Measurements from ENCODE around the gene PBRM1. TPM values are rescaled to one million over a fixed set of nuclear protein-coding genes. Genes with fewer than 3 reads are reported as not detected.

PBRM1 gene
- total RNA-seq, 6 experiments from 2014 or later = 44.1 to 64.2 (median 56.0) TPM

DNA sequence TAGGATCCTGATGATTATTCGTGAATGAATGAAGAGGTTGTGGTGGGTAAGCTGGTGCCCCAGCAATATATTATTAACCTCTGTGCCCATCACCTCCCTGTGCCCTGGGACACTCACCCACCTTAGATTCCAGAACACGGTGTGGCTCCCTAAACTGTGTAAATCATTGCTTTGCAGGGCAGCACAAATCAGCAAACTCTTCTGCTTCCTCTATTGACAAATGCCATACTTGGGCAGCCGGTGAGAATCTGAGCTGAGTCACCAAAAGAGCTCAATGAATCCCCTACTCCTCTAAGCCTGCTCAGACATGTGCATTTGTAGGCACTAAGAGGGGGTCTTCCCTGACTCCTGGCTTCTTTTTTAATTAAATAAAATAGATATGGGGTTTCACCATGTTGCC lies 133.6 kb downstream of the PBRM1 start:
- TF ChIP-seq, protein P1, sequence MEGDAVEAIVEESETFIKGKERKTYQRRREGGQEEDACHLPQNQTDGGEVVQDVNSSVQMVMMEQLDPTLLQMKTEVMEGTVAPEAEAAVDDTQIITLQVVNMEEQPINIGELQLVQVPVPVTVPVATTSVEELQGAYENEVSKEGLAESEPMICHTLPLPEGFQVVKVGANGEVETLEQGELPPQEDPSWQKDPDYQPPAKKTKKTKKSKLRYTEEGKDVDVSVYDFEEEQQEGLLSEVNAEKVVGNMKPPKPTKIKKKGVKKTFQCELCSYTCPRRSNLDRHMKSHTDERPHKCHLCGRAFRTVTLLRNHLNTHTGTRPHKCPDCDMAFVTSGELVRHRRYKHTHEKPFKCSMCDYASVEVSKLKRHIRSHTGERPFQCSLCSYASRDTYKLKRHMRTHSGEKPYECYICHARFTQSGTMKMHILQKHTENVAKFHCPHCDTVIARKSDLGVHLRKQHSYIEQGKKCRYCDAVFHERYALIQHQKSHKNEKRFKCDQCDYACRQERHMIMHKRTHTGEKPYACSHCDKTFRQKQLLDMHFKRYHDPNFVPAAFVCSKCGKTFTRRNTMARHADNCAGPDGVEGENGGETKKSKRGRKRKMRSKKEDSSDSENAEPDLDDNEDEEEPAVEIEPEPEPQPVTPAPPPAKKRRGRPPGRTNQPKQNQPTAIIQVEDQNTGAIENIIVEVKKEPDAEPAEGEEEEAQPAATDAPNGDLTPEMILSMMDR (IDR thresholded peaks at IDR 0.05) = no peak
- H3K27me3 Mint-ChIP-seq (ENCODE audit: insufficient read depth) = no peaks in the 10 kb centered on the region; the same call in 1 of the 2 replicates
- DNase-seq = no peak
- H3K9me3 Mint-ChIP-seq = no peaks in the 10 kb centered on the region
- no peak overlapping the region for H3K4me3 Mint-ChIP-seq
- H3K36me3 Mint-ChIP-seq (ENCODE audit: low read depth) = peaks cover 14% of the 10 kb centered on the region
- H3K4me1 Mint-ChIP-seq (ENCODE audit: low read depth) = peaks cover 26% of the 10 kb centered on the region
- 0 out of 2 replicates have a peak overlapping the region, but pooled peaks have one; percentile 16 for H3K27ac Mint-ChIP-seq

- Mint-ChIP-seq H3K9me3 (no peaks in the 10 kb centered on the region), H3K4me3 (no peak overlapping the region), H3K36me3 (ENCODE audit: low read depth) (peaks cover 16% of the 10 kb centered on the region), H3K27ac (no peak overlapping the region; the same call in 1 of the 2 replicates), H3K27me3 (ENCODE audit: insufficient read depth) (no peaks in the 10 kb centered on the region; the same call in 1 of the 2 replicates), H3K4me1 (ENCODE audit: low read depth) (peaks cover 25% of the 10 kb centered on the region)
- TF ChIP-seq, protein P1 (IDR thresholded peaks at IDR 0.05) = no peak
- no peak for DNase-seq
These were observed 134.6 kb downstream of the PBRM1 start for GRCh38 chr3:52551118-52551517.

DNA sequence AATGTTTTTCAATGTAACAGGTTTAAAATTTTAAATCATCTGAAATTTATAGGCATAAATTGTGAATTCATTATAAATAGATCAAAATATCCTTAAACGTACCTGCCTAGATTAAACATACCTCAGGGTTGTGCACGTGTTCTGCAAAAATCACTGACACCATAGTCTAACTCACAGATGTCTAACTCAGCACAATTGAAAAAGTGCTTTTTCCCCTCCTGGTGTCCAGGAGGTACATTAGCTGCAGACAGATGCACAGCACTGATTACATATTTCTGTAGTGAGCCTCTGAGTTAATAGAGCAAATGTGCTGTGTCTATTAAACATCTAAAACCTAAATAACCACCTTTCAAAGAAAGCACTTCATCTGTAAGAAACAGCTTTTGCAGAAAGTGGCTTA lies 138.6 kb downstream of the PBRM1 start:
- Mint-ChIP-seq H3K27me3 (ENCODE audit: insufficient read depth) (no peaks in the 10 kb centered on the region; the same call in 1 of the 2 replicates), H3K36me3 (ENCODE audit: low read depth) (peaks cover 8% of the 10 kb centered on the region; the same call in 1 of the 2 replicates)

DNA sequence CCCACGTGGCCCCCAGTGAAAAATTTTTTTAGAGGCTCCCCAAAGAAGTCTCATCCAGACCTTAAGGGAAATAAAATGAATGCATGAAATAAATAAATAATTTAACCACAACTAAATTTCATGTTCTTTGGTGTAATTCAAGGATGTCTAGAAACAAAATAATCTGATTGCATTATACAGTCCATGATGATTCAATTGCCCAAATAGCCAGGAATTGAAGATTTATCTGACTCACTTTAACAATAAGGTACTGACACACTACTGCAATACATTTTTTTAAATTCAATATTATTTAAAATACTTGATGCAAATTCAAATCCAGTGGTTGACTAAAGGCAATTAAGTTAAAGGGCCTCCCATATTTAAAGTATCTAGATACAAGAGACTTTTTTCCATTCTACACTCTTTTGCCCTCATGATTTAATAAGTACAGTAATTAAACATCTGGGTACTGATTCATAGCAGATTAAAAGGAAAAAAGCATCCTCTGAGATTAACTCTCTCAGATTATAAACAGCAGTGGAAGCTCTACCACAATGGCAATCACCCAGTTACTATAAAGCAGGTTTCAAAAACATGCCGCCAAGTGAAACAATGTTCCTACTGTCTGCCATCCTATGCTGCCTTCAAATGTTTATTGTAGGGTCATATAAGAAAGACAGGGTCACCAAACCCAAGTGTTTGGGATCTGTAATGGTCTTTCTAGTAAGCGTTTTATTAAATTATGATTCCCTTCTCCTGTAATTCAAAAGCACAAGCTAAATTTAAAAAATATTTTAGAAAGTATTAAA lies 139.4 kb downstream of the PBRM1 start:
- H3K9me3 Mint-ChIP-seq = no peaks in the 10 kb centered on the region
- H3K36me3 Mint-ChIP-seq (ENCODE audit: low read depth) = peaks cover 16% of the 10 kb centered on the region; the same call in 1 of the 2 replicates

More for the DNA sequence above, 138.6 kb downstream of the PBRM1 start:
- TF ChIP-seq, protein P1 (IDR thresholded peaks at IDR 0.05) = no peak
- no peak for DNase-seq
- H3K27ac Mint-ChIP-seq = no peak overlapping the region
- no peak overlapping the region for H3K4me3 Mint-ChIP-seq
- H3K4me1 Mint-ChIP-seq (ENCODE audit: low read depth) = peaks cover 29% of the 10 kb centered on the region
- H3K9me3 Mint-ChIP-seq = no peaks in the 10 kb centered on the region

DNA sequence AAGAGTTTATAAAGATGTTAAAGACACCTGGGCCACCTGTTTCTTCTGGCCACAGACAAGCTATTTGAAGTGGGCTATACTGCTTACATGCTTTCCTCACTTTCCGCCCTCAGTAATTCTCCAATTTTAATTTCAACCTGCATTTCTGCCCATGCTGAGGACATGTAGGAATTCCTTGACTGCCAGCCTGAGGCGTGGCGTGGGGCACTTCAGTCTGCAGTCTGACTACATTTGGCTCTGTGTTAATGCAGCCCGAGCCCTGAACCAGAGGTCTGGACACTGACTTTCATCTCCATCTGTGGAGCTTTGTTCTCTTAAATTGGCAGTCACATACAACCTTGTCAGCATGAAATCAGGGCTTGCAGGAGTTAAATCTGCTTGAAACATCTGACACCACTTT lies 140.8 kb downstream of the PBRM1 start:
- peaks cover 25% of the 10 kb centered on the region for H3K36me3 Mint-ChIP-seq (ENCODE audit: low read depth)
- no peaks in the 10 kb centered on the region for H3K9me3 Mint-ChIP-seq
- TF ChIP-seq, protein P1 (IDR thresholded peaks at IDR 0.05) = no peak

More for the DNA sequence above, 139.4 kb downstream of the PBRM1 start:
- TF ChIP-seq, protein P1 (IDR thresholded peaks at IDR 0.05) = no peak
- Mint-ChIP-seq H3K4me3 (no peak overlapping the region), H3K27me3 (ENCODE audit: insufficient read depth) (no peaks in the 10 kb centered on the region; the same call in 1 of the 2 replicates), H3K4me1 (ENCODE audit: low read depth) (peaks cover 23% of the 10 kb centered on the region), H3K27ac (peak overlapping the region; percentile 49)
- no peak for DNase-seq

More for the DNA sequence above, 140.8 kb downstream of the PBRM1 start:
- Mint-ChIP-seq H3K27ac (peak overlapping the region; percentile 7; the same call in 1 of the 2 replicates), H3K27me3 (ENCODE audit: insufficient read depth) (no peaks in the 10 kb centered on the region), H3K4me1 (ENCODE audit: low read depth) (peaks cover 32% of the 10 kb centered on the region), H3K4me3 (no peak overlapping the region; the same call in 1 of the 2 replicates)
- DNase-seq = no peak
